WTC11 (cell line): ENCODE measurements around the gene TREX2.

ENCODE experiments used
- CBFB ChIP-seq: sonication (generic); formaldehyde crosslinking; IDR thresholded peaks from 2 replicates; pipeline ENCODE4 v1.8.1; 2022; ENCODE audit warnings: mild to moderate bottlenecking, low read depth, missing genetic modification reagents
- FOXP1 ChIP-seq: sonication (generic); formaldehyde crosslinking; IDR thresholded peaks from 2 replicates; pipeline ENCODE4 v1.8.0; 2022; ENCODE audit warnings: missing genetic modification reagents, mild to moderate bottlenecking, moderate library complexity, borderline replicate concordance
- NR1H2 ChIP-seq: sonication (generic); formaldehyde crosslinking; IDR thresholded peaks from 2 replicates; pipeline ENCODE4 v1.9.0; 2021; ENCODE audit warnings: mild to moderate bottlenecking, moderate library complexity, missing genetic modification reagents
- TF ChIP-seq, protein P1 (sequence below): sonication (generic); formaldehyde crosslinking; conservative IDR thresholded peaks from 2 replicates; pipeline ENCODE4 v1.8.1; 2022; ENCODE audit warnings: mild to moderate bottlenecking, missing genetic modification reagents
- TF ChIP-seq, protein P2 (sequence below): sonication (generic); formaldehyde crosslinking; IDR thresholded peaks from 2 replicates; pipeline ENCODE4 v1.8.1; 2022; ENCODE audit warnings: low read depth, mild to moderate bottlenecking, moderate library complexity, missing genetic modification reagents, borderline replicate concordance
- TF ChIP-seq, protein P3 (sequence below): fragments of 200-600 bp; IDR thresholded peaks from 2 replicates; pipeline ENCODE4 v1.8.0; 2022; ENCODE audit warnings: antibody characterized with exemption

DNA sequence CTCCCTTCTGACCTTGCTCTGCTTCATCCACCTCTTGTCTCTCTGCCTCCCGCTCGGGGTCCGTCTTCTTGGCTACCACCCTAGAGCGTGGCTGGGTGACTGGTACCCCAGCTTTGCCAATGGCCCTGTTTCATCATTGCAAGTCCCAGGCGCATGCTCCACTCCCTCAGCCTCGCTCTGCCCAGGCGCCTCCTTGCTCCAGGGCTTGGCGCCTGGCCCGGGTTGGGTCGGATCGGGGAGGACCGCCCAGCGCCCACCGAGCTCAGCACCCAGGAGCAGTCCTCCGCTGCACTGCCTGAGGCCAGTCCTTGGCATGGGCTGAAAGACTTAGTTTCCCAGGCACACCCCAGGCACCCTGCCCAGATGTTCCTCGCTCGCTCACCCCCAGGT is 49.5 kb upstream of the TREX2 start:
- no peak for TF ChIP-seq CBFB (CRISPR knock-in tag)
- TF ChIP-seq, protein P1, sequence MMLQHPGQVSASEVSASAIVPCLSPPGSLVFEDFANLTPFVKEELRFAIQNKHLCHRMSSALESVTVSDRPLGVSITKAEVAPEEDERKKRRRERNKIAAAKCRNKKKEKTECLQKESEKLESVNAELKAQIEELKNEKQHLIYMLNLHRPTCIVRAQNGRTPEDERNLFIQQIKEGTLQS (CRISPR knock-in tag) = no peak
- TF ChIP-seq, protein P2, sequence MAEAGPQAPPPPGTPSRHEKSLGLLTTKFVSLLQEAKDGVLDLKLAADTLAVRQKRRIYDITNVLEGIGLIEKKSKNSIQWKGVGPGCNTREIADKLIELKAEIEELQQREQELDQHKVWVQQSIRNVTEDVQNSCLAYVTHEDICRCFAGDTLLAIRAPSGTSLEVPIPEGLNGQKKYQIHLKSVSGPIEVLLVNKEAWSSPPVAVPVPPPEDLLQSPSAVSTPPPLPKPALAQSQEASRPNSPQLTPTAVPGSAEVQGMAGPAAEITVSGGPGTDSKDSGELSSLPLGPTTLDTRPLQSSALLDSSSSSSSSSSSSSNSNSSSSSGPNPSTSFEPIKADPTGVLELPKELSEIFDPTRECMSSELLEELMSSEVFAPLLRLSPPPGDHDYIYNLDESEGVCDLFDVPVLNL (CRISPR knock-in tag) = no peak
- TF ChIP-seq FOXP1 (CRISPR knock-in tag) = no peak
- no peak for TF ChIP-seq NR1H2 (CRISPR knock-in tag)
- TF ChIP-seq, protein P3, sequence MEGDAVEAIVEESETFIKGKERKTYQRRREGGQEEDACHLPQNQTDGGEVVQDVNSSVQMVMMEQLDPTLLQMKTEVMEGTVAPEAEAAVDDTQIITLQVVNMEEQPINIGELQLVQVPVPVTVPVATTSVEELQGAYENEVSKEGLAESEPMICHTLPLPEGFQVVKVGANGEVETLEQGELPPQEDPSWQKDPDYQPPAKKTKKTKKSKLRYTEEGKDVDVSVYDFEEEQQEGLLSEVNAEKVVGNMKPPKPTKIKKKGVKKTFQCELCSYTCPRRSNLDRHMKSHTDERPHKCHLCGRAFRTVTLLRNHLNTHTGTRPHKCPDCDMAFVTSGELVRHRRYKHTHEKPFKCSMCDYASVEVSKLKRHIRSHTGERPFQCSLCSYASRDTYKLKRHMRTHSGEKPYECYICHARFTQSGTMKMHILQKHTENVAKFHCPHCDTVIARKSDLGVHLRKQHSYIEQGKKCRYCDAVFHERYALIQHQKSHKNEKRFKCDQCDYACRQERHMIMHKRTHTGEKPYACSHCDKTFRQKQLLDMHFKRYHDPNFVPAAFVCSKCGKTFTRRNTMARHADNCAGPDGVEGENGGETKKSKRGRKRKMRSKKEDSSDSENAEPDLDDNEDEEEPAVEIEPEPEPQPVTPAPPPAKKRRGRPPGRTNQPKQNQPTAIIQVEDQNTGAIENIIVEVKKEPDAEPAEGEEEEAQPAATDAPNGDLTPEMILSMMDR = no peak
